Neural cell (in vitro differentiated cells): Measurements from ENCODE around the gene C3orf70.

Source experiments
- CTCF ChIP-seq: fragments of 450-650 bp; IDR thresholded peaks from 2 replicates; pipeline ENCODE4 v1.5.1; 2014; ENCODE audit warnings: antibody characterized with exemption, mild to moderate bottlenecking, moderate library complexity; ENCODE audit not compliant: poor library complexity, severe bottlenecking
- EP300 ChIP-seq: fragments of 450-650 bp; conservative IDR thresholded peaks from 2 replicates; pipeline ENCODE4 v1.6.1; 2014; ENCODE audit warnings: antibody characterized with exemption, mild to moderate bottlenecking, moderate library complexity; ENCODE audit not compliant: poor library complexity, severe bottlenecking
- MXI1 ChIP-seq: fragments of 450-650 bp; conservative IDR thresholded peaks from 2 replicates; pipeline ENCODE4 v1.6.1; 2014; ENCODE audit warnings: antibody characterized with exemption, mild to moderate bottlenecking; ENCODE audit not compliant: poor library complexity, severe bottlenecking
- POLR2AphosphoS5 ChIP-seq: IDR thresholded peaks from 2 replicates; pipeline ENCODE4 v1.6.1; 2012
- SMC3 ChIP-seq: fragments of 450-650 bp; conservative IDR thresholded peaks from 2 replicates; pipeline ENCODE4 v1.6.1; 2014; ENCODE audit warnings: antibody characterized with exemption, mild to moderate bottlenecking, moderate library complexity; ENCODE audit not compliant: poor library complexity
- TF ChIP-seq, protein P1 (sequence below): IDR thresholded peaks from 2 replicates; pipeline ENCODE4 v1.6.1; 2012; ENCODE audit warnings: borderline replicate concordance

DNA sequence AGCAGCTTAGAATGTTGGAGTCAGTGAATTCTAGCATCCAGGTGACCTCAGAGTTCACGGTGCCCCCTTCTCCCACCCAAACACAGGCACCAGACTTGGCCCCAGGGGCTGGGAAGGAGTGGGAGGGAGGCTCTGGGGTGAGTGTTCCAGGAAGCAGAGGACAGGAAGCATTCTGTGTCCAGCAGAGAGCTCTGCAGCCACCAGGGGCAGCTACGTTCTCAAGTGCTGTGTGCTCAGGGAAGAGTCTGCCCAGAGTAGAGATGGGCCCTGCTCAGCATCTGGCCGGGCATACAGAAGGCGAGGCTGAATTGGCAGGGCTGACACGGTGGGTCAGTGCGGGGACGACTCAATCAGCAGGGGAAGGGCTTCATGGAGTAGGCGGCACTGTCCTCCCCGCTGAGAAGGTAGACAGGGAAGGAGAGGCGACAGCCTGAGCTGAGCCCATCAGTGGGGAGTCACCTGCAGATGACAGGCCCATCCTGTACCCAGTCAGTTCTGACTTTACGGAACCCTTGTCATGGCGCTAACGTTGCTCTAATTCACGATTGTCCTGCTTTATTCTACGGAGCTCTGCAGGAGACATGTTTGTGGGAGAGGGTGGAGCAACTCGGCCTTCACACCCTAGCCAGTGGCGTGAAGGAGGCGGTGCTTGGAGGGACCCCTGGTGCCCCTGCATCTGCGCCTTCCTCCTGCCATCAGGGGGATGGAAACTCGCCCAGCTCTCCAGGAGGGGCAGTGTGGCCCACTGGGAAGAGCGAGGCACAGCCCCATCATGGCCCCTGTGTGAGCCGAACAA lies 82.2 kb downstream of the C3orf70 start:
- no peak for TF ChIP-seq CTCF
- TF ChIP-seq POLR2AphosphoS5: no peak
- TF ChIP-seq, protein P1, sequence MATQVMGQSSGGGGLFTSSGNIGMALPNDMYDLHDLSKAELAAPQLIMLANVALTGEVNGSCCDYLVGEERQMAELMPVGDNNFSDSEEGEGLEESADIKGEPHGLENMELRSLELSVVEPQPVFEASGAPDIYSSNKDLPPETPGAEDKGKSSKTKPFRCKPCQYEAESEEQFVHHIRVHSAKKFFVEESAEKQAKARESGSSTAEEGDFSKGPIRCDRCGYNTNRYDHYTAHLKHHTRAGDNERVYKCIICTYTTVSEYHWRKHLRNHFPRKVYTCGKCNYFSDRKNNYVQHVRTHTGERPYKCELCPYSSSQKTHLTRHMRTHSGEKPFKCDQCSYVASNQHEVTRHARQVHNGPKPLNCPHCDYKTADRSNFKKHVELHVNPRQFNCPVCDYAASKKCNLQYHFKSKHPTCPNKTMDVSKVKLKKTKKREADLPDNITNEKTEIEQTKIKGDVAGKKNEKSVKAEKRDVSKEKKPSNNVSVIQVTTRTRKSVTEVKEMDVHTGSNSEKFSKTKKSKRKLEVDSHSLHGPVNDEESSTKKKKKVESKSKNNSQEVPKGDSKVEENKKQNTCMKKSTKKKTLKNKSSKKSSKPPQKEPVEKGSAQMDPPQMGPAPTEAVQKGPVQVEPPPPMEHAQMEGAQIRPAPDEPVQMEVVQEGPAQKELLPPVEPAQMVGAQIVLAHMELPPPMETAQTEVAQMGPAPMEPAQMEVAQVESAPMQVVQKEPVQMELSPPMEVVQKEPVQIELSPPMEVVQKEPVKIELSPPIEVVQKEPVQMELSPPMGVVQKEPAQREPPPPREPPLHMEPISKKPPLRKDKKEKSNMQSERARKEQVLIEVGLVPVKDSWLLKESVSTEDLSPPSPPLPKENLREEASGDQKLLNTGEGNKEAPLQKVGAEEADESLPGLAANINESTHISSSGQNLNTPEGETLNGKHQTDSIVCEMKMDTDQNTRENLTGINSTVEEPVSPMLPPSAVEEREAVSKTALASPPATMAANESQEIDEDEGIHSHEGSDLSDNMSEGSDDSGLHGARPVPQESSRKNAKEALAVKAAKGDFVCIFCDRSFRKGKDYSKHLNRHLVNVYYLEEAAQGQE: no peak
- TF ChIP-seq EP300: no peak
- TF ChIP-seq MXI1: no peak
- TF ChIP-seq SMC3: no peak
